Liver (tissue), 9 donors: ENCODE results near the gene KCNA2. TPM values are rescaled to one million over a fixed set of nuclear protein-coding genes. Genes with fewer than 3 reads are reported as not detected.

ENCODE experiments used
- DNase-seq: peaks from one replicate; pipeline ENCODE4 v3.0.0-alpha.2; 2017; ENCODE audit warnings: low spot score
- H3K27ac ChIP-seq, 2 donors: one replicate each; pipeline ENCODE4 v1.7.0; 2013; ENCODE audit warnings: inconsistent platforms in 2 of 2, low read length in 2 of 2, control low read depth in 1 of 2, low read depth in 1 of 2, mild to moderate bottlenecking in 1 of 2
- H3K27me3 ChIP-seq, 4 donors: one replicate each; pipeline versions ENCODE4 v1.6.1 to v1.7.0; 2013; ENCODE audit warnings: low read length in 3 of 4, inconsistent platforms in 1 of 4, mild to moderate bottlenecking in 1 of 4, moderate library complexity in 1 of 4; ENCODE audit not compliant: control insufficient read depth in 4 of 4, insufficient read depth in 4 of 4
- H3K36me3 ChIP-seq, 4 donors: one replicate each; pipeline versions ENCODE4 v1.6.1 to v1.7.0; 2013; ENCODE audit warnings: low read length in 3 of 4, mild to moderate bottlenecking in 3 of 4, low read depth in 1 of 4, moderate library complexity in 1 of 4; ENCODE audit not compliant: control insufficient read depth in 4 of 4, insufficient read depth in 3 of 4
- H3K4me1 ChIP-seq, 4 donors: one replicate each; pipeline versions ENCODE4 v1.6.1 to v1.7.0; 2013; ENCODE audit warnings: low read length in 3 of 4, mild to moderate bottlenecking in 3 of 4, moderate library complexity in 1 of 4; ENCODE audit not compliant: control insufficient read depth in 4 of 4, insufficient read depth in 4 of 4
- H3K4me3 ChIP-seq, 3 donors: one replicate each; pipeline versions ENCODE4 v1.6.1 to v1.7.0; 2013; ENCODE audit warnings: low read length in 3 of 3, control low read depth in 1 of 3, low read depth in 1 of 3, mild to moderate bottlenecking in 1 of 3
- H3K9ac ChIP-seq, 2 donors: one replicate each; pipeline ENCODE4 v1.7.0; 2013; ENCODE audit warnings: low read length in 2 of 2, mild to moderate bottlenecking in 2 of 2, moderate library complexity in 2 of 2, control low read depth in 1 of 2, low read depth in 1 of 2
- H3K9me3 ChIP-seq, 4 donors: one replicate each; pipeline versions ENCODE4 v1.6.1 to v1.7.0; 2013; ENCODE audit warnings: low read length in 3 of 4; ENCODE audit not compliant: control insufficient read depth in 4 of 4
- EGR1 ChIP-seq, 2 donors: IDR thresholded peaks; 2 replicates each; pipeline ENCODE4 v1.6.1; 2016 to 2018; ENCODE audit warnings: antibody characterized with exemption in 2 of 2, low read depth in 2 of 2
- HNF4A ChIP-seq, 2 donors: conservative IDR thresholded peaks; 2 replicates each; pipeline ENCODE4 v1.6.1; 2016; ENCODE audit warnings: antibody characterized with exemption in 2 of 2, mild to moderate bottlenecking in 2 of 2
- JUND ChIP-seq, 2 donors: IDR thresholded peaks; 2 replicates each; pipeline ENCODE4 v1.6.1; 2016; ENCODE audit warnings: antibody characterized with exemption in 2 of 2
- NR2F2 ChIP-seq: IDR thresholded peaks from 2 replicates; pipeline ENCODE4 v1.6.1; 2016; ENCODE audit warnings: antibody characterized with exemption
- RAD21 ChIP-seq, 2 donors: IDR thresholded peaks; 2 replicates each; pipeline ENCODE4 v1.6.1; 2016; ENCODE audit warnings: antibody characterized with exemption in 2 of 2, mild to moderate bottlenecking in 2 of 2
- YY1 ChIP-seq: IDR thresholded peaks from 2 replicates; pipeline ENCODE4 v1.6.1; 2016; ENCODE audit warnings: antibody characterized with exemption, mild to moderate bottlenecking
- WGBS: extraction: QIAGEN DNeasy Blood & Tissue Kit; methylation state at CpG from one replicate; pipeline ENCODE4 v1.1.7; 2013; 5-methylcytosine and 5-hydroxymethylcytosine counted together
- polyA plus RNA-seq, 2 donors: library from polyadenylated mRNA; stranded (reverse) in 1 of 2; unstranded in 1 of 2; fragments of 200-250 nt in 1 of 2; fragments of >200 nt in 1 of 2; fragmentation: Nextera tagmentation in 1 of 2; extraction: Ambion mirVana in 1 of 2; gene quantifications; one replicate each; pipeline versions ENCODE4 v1.2.1 to v1.2.3, GENCODE V29; 2013 to 2015
- total RNA-seq, 2 donors: library from RNA; depleted of rRNA; stranded (reverse); fragments of >200 nt; gene quantifications; one replicate each; pipeline ENCODE4 v1.2.3, GENCODE V29; 2014
- TF ChIP-seq, protein P1 (sequence below): IDR thresholded peaks from 2 replicates; pipeline ENCODE4 v1.6.1; 2016; ENCODE audit warnings: antibody characterized with exemption
- TF ChIP-seq, protein P2 (sequence below): IDR thresholded peaks from 2 replicates; pipeline ENCODE4 v1.6.1; 2016; ENCODE audit warnings: antibody characterized with exemption, mild to moderate bottlenecking
- TF ChIP-seq, protein P3 (sequence below): IDR thresholded peaks from 2 replicates; pipeline ENCODE4 v1.6.1; 2016; ENCODE audit warnings: antibody characterized with exemption
- TF ChIP-seq, protein P4 (sequence below): fragments of 150-350 bp; IDR thresholded peaks from 2 replicates; pipeline ENCODE4 v1.5.1; 2017; ENCODE audit warnings: improper control_type of control experiment, low read depth, low read length; ENCODE audit not compliant: missing input control
- donor health status: healthy.
- donor health status: healthy.
- donor health status: healthy.
- donor health status: healthy.
- donor health status: healthy.

The KCNA2 gene
- total and polyA plus RNA-seq, 4 donors: 0.02 to 0.08 TPM; not detected in 2

DNA sequence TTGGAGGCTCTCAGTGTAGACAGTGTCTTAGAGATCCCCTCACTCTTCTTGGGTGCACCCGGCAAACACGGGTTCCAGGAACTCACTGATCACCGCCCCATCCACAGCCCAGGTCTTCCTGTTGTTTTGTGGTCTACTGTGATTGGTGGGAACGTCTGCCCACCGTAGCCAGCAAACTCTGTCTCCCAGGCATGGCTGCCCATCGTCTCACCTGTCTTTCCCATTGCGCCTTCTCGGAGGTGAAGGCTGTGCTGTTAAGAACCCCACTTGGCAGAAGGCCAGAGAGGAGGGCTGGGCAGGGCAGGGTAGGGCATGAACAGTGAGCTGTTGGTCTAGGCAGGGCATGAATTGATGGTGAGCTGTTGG, 14.1 kb upstream of the KCNA2 start:
- 62% methylated on average over 8 of the region's 8 CpGs for WGBS
- Histone ChIP-seq H3K9me3 (no peaks in the 10 kb centered on the region), H3K36me3 (no peaks in the 10 kb centered on the region), H3K4me1 (peaks cover 0 to 5% (median 2%) of the 10 kb centered on the region in 4 donors), H3K9ac (no peak overlapping the region), H3K4me3 (no peak overlapping the region), H3K27ac (no peak overlapping the region), H3K27me3 (peaks cover 0 to 7% (median 1%) of the 10 kb centered on the region in 4 donors)
- DNase-seq: no peak
- TF ChIP-seq, protein P1, sequence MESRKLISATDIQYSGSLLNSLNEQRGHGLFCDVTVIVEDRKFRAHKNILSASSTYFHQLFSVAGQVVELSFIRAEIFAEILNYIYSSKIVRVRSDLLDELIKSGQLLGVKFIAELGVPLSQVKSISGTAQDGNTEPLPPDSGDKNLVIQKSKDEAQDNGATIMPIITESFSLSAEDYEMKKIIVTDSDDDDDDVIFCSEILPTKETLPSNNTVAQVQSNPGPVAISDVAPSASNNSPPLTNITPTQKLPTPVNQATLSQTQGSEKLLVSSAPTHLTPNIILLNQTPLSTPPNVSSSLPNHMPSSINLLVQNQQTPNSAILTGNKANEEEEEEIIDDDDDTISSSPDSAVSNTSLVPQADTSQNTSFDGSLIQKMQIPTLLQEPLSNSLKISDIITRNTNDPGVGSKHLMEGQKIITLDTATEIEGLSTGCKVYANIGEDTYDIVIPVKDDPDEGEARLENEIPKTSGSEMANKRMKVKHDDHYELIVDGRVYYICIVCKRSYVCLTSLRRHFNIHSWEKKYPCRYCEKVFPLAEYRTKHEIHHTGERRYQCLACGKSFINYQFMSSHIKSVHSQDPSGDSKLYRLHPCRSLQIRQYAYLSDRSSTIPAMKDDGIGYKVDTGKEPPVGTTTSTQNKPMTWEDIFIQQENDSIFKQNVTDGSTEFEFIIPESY: no peak
- TF ChIP-seq HNF4A (conservative IDR thresholded peaks at IDR 0.05) (no peak), JUND (IDR thresholded peaks at IDR 0.05) (no peak), NR2F2 (no peak)
- TF ChIP-seq, protein P2, sequence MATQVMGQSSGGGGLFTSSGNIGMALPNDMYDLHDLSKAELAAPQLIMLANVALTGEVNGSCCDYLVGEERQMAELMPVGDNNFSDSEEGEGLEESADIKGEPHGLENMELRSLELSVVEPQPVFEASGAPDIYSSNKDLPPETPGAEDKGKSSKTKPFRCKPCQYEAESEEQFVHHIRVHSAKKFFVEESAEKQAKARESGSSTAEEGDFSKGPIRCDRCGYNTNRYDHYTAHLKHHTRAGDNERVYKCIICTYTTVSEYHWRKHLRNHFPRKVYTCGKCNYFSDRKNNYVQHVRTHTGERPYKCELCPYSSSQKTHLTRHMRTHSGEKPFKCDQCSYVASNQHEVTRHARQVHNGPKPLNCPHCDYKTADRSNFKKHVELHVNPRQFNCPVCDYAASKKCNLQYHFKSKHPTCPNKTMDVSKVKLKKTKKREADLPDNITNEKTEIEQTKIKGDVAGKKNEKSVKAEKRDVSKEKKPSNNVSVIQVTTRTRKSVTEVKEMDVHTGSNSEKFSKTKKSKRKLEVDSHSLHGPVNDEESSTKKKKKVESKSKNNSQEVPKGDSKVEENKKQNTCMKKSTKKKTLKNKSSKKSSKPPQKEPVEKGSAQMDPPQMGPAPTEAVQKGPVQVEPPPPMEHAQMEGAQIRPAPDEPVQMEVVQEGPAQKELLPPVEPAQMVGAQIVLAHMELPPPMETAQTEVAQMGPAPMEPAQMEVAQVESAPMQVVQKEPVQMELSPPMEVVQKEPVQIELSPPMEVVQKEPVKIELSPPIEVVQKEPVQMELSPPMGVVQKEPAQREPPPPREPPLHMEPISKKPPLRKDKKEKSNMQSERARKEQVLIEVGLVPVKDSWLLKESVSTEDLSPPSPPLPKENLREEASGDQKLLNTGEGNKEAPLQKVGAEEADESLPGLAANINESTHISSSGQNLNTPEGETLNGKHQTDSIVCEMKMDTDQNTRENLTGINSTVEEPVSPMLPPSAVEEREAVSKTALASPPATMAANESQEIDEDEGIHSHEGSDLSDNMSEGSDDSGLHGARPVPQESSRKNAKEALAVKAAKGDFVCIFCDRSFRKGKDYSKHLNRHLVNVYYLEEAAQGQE: no peak
- TF ChIP-seq, protein P3, sequence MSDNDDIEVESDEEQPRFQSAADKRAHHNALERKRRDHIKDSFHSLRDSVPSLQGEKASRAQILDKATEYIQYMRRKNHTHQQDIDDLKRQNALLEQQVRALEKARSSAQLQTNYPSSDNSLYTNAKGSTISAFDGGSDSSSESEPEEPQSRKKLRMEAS: no peak

DNA sequence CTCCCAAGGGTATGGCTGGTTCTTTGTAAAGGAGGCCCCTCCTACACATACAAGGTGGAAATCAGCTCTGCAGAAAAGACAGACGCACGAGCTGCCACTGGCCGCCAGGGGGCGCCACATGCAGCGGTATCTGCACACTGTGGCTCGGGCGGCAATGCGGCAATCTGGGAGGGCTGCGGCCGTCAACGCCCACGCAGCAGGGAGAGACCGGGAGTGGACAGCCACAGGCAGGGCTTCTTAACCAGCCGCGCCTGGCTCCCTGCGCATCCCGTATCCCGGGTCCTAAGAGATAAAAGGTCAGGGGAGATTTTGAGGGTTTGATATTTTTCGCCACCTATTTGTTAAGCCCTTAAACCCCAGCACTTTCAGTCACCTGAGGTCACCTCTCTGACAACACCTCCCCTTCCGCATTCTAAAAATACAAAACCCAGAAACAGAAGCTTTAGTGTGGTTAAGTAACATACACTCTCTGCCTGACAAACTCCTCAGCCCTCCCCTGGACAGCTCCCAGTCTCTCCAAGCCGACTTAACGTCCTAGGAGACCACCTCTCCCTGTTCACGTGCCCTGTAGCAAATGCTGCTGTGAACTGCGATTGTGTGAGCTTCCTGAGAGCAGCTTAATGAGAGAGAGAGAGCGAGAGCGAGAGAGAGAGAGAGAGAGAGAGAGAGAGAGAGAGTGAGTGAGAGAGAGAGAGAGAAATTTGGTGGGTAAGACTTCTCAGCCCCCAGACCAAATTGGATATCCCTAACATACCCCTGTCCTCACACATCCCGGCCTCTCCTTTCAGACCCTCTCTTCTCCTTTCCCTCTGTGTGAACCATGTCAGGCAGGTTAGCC, 13.5 kb upstream of the KCNA2 start:
- Histone ChIP-seq H3K27ac (no peak overlapping the region), H3K36me3 (no peaks in the 10 kb centered on the region), H3K9ac (no peak overlapping the region), H3K9me3 (no peaks in the 10 kb centered on the region), H3K27me3 (peaks cover 0 to 7% (median 1%) of the 10 kb centered on the region in 4 donors), H3K4me1 (peaks cover 0 to 5% (median 2%) of the 10 kb centered on the region in 4 donors), H3K4me3 (no peak overlapping the region)
- TF ChIP-seq, protein P4, sequence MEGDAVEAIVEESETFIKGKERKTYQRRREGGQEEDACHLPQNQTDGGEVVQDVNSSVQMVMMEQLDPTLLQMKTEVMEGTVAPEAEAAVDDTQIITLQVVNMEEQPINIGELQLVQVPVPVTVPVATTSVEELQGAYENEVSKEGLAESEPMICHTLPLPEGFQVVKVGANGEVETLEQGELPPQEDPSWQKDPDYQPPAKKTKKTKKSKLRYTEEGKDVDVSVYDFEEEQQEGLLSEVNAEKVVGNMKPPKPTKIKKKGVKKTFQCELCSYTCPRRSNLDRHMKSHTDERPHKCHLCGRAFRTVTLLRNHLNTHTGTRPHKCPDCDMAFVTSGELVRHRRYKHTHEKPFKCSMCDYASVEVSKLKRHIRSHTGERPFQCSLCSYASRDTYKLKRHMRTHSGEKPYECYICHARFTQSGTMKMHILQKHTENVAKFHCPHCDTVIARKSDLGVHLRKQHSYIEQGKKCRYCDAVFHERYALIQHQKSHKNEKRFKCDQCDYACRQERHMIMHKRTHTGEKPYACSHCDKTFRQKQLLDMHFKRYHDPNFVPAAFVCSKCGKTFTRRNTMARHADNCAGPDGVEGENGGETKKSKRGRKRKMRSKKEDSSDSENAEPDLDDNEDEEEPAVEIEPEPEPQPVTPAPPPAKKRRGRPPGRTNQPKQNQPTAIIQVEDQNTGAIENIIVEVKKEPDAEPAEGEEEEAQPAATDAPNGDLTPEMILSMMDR: peak; percentile 86
- TF ChIP-seq HNF4A (conservative IDR thresholded peaks at IDR 0.05) (no peak), RAD21 (IDR thresholded peaks at IDR 0.05) (peak; percentile 75 to 84), EGR1 (IDR thresholded peaks at IDR 0.05; ENCODE audit: low read depth in 2 of 2) (peak; percentile 94 to 95), YY1 (no peak)
- DNase-seq: peak; percentile 77
- WGBS: 6% methylated on average over 27 of the region's 27 CpGs
